ENCODE data around the gene MCC.

DNA sequence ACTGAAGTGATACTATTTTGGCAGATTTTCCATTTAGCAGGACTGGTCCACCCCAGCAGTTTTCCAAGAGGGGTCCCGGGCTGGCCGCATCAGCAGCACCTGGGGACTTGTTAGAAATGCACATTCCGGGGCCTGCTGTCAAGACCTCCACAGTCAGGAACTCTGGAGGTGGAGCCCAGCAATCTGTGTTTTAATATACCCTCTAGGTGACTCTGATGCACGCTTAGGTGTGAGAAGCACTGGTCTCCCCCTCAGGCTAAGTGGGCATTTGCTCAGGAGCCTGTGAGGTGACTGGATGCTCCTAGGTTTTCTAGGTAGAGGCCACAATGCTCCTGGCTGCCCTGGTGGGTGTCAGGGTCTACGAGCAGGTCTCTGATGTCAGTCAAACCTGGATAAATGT lies 430.0 kb downstream of the MCC start:
- TF ChIP-seq SIN3A (IDR thresholded peaks at IDR 0.05; ENCODE audit: borderline replicate concordance, insufficient read depth, low read length) (no peak), FOXP2 (optimal IDR thresholded peaks at IDR 0.05; ENCODE audit: borderline replicate concordance, extremely low read depth, extremely low read length, insufficient read depth) (no peak), POLR2AphosphoS5 (IDR thresholded peaks at IDR 0.05; ENCODE audit: low read depth, low read length) (no peak; the same call in 1 of the 2 replicates), TAF1 (IDR thresholded peaks at IDR 0.05; ENCODE audit: borderline replicate concordance, insufficient read depth, low read length) (no peak)
